ENCODE data around the gene DCTPP1. TPM values are rescaled to one million over a fixed set of nuclear protein-coding genes. Genes with fewer than 3 reads are reported as not detected.

DCTPP1 gene
- total and polyA plus RNA-seq, 2 of the 13 experiments (the other 11 are each of a cell fraction or from before 2014, with no cell fraction given): 54.8 to 74.4 TPM

- TF ChIP-seq HMGXB4 (CRISPR knock-in tag; IDR thresholded peaks at IDR 0.05; ENCODE audit: borderline replicate concordance in 1 of 2, low read depth in 1 of 2): peak; percentile 17 to 63; a peak in 2 of 4 replicates
- TF ChIP-seq ZSCAN5A (CRISPR knock-in tag; IDR thresholded peaks at IDR 0.05; ENCODE audit: borderline replicate concordance): no peak
- TF ChIP-seq ATF7 (IDR thresholded peaks at IDR 0.05): no peak
- no peak for TF ChIP-seq ATF7 (CRISPR knock-in tag; IDR thresholded peaks at IDR 0.05)
- TF ChIP-seq RAD51 (IDR thresholded peaks at IDR 0.05; ENCODE audit: borderline replicate concordance): no peak
- TF ChIP-seq, protein P1, sequence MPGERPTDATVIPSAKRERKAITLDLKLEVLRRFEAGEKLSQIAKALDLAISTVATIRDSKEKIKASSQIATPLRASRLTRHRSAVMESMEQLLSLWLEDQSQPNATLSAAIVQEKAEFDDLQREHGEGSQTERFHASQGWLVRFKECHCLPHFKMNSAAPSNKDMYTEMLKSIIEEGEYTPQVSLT (CRISPR knock-in tag; IDR thresholded peaks at IDR 0.05; ENCODE audit: borderline replicate concordance, low read depth): no peak
- no peak for TF ChIP-seq RFXANK (CRISPR knock-in tag; IDR thresholded peaks at IDR 0.05)
- peak; percentile 49; the same call in 1 of the 2 replicates for TF ChIP-seq DMAP1 (CRISPR knock-in tag; IDR thresholded peaks at IDR 0.05)
- TF ChIP-seq SOX5 (CRISPR knock-in tag; IDR thresholded peaks at IDR 0.05; ENCODE audit: borderline replicate concordance): peak; percentile 96
- 0 out of 2 replicates have a peak, but pooled peaks have one; percentile 14 for TF ChIP-seq GMEB2 (CRISPR knock-in tag; IDR thresholded peaks at IDR 0.05; ENCODE audit: low read depth)
- TF ChIP-seq, protein P2, sequence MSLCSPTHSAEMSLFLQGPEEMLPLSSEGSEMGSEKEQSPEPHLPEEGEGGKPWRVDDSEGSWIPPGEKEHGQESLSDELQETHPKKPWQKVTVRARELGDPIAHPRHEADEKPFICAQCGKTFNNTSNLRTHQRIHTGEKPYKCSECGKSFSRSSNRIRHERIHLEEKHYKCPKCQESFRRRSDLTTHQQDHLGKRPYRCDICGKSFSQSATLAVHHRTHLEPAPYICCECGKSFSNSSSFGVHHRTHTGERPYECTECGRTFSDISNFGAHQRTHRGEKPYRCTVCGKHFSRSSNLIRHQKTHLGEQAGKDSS (CRISPR knock-in tag; IDR thresholded peaks at IDR 0.05; ENCODE audit: borderline replicate concordance, low read depth): no peak; the same call in 1 of the 2 replicates
- TF ChIP-seq ZNF569 (CRISPR knock-in tag; IDR thresholded peaks at IDR 0.05; ENCODE audit: borderline replicate concordance): no peak
- no peak for TF ChIP-seq ZNF546 (CRISPR knock-in tag; conservative IDR thresholded peaks at IDR 0.05)
- TF ChIP-seq ZBTB3 (CRISPR knock-in tag; IDR thresholded peaks at IDR 0.05; ENCODE audit: borderline replicate concordance, low read depth): no peak; the same call in 1 of the 2 replicates
- no peak for TF ChIP-seq SNAI1 (CRISPR knock-in tag; IDR thresholded peaks at IDR 0.05; ENCODE audit: borderline replicate concordance)
- TF ChIP-seq ZFP91 (CRISPR knock-in tag; IDR thresholded peaks at IDR 0.05; ENCODE audit: borderline replicate concordance): no peak; the same call in 1 of the 2 replicates
- peak; percentile 65; the same call in 1 of the 2 replicates for TF ChIP-seq ISL2 (CRISPR knock-in tag; IDR thresholded peaks at IDR 0.05)
Observed at GRCh38 chr16:30401768-30402425, 27.9 kb downstream of the DCTPP1 start (continued).

Measured in HepG2 (cell line).